CD14-positive monocyte (primary cell): ENCODE measurements around the gene CCDC197. TPM values are rescaled to one million over a fixed set of nuclear protein-coding genes. Genes with fewer than 3 reads are reported as not detected.

ENCODE experiments used
- DNase-seq, 3 donors: peaks; one replicate each; pipeline ENCODE4 v3.0.0-alpha.2; 2011 to 2022
- H2AFZ ChIP-seq: 2 replicates; pipeline ENCODE4 v1.6.0; 2012; ENCODE audit warnings: mild to moderate bottlenecking, low read depth, low read length, inconsistent platforms; ENCODE audit not compliant: insufficient read depth, poor library complexity, severe bottlenecking
- H3K27ac ChIP-seq, 2 donors: 1 replicate in 1 of 2; 2 replicates in 1 of 2; pipeline ENCODE4 v1.5.1; 2012 to 2013; ENCODE audit warnings: low read length in 2 of 2, control low read depth in 1 of 2, inconsistent platforms in 1 of 2, low read depth in 1 of 2, mild to moderate bottlenecking in 1 of 2
- H3K27me3 ChIP-seq, 2 donors: one replicate each; pipeline versions ENCODE4 v1.6.0 to v1.6.1; 2011 to 2013; ENCODE audit warnings: low read length in 2 of 2; ENCODE audit not compliant: control insufficient read depth in 2 of 2, insufficient read depth in 2 of 2
- H3K36me3 ChIP-seq, 2 donors: replicated peaks in 1 of 2; 1 replicate in 1 of 2; 2 replicates in 1 of 2; pipeline versions ENCODE4 v1.5.1 to v1.6.1; 2012 to 2013; ENCODE audit warnings: low read length in 2 of 2, control low read depth in 1 of 2, inconsistent platforms in 1 of 2, mild to moderate bottlenecking in 1 of 2; ENCODE audit not compliant: insufficient read depth in 2 of 2, control insufficient read depth in 1 of 2
- H3K4me1 ChIP-seq, 2 donors: 1 replicate in 1 of 2; 2 replicates in 1 of 2; pipeline versions ENCODE4 v1.5.1 to v1.6.1; 2012 to 2013; ENCODE audit warnings: low read length in 2 of 2, control low read depth in 1 of 2, inconsistent platforms in 1 of 2, mild to moderate bottlenecking in 1 of 2, moderate library complexity in 1 of 2; ENCODE audit not compliant: insufficient read depth in 2 of 2, control insufficient read depth in 1 of 2
- H3K4me2 ChIP-seq: replicated peaks from 2 replicates; pipeline ENCODE3; 2012; ENCODE audit warnings: low read length, moderate library complexity, mild to moderate bottlenecking; ENCODE audit not compliant: poor library complexity, severe bottlenecking; ENCODE audit errors: extremely low read depth
- H3K4me3 ChIP-seq, 3 experiments: fragments of 200-600 bp in 1 of 3; sonication (generic) in 1 of 3; replicated peaks in 1 of 3; 1 replicate in 2 of 3; 2 replicates in 1 of 3; pipeline ENCODE4 v1.5.1; 2011 to 2013; ENCODE audit warnings: low read length in 3 of 3, mild to moderate bottlenecking in 3 of 3, control low read depth in 2 of 3, low read depth in 2 of 3, inconsistent platforms in 1 of 3, moderate library complexity in 1 of 3
- H3K79me2 ChIP-seq: 2 replicates; pipeline ENCODE4 v1.6.0; 2012; ENCODE audit warnings: mild to moderate bottlenecking, control low read depth, inconsistent platforms, low read length, moderate library complexity; ENCODE audit not compliant: insufficient read depth
- H3K9ac ChIP-seq: 2 replicates; pipeline ENCODE4 v1.6.0; 2017; ENCODE audit warnings: low read length, mild to moderate bottlenecking; ENCODE audit not compliant: insufficient read depth, poor library complexity, severe bottlenecking
- H3K9me3 ChIP-seq, 2 donors: replicated peaks in 1 of 2; 1 replicate in 1 of 2; 2 replicates in 1 of 2; pipeline versions ENCODE4 v1.5.1 to v1.6.1; 2012 to 2013; ENCODE audit warnings: low read length in 2 of 2, control low read depth in 1 of 2; ENCODE audit not compliant: control insufficient read depth in 1 of 2, insufficient read depth in 1 of 2
- H4K20me1 ChIP-seq: 2 replicates; pipeline ENCODE4 v1.6.0; 2012; ENCODE audit warnings: mild to moderate bottlenecking, low read length, control low read depth, moderate library complexity; ENCODE audit not compliant: insufficient read depth
- H3K27ac Mint-ChIP-seq, 7 donors: one replicate each; pipeline ENCODE4 v1.8.0; 2020; ENCODE audit warnings: mild to moderate bottlenecking in 7 of 7, mixed read lengths in 7 of 7, moderate library complexity in 6 of 7, inconsistent platforms in 2 of 7
- H3K27me3 Mint-ChIP-seq, 3 donors: one replicate each; pipeline ENCODE4 v1.8.0; 2021 to 2022; ENCODE audit warnings: low read depth in 3 of 3, mild to moderate bottlenecking in 3 of 3, mixed read lengths in 3 of 3, moderate library complexity in 3 of 3, inconsistent platforms in 1 of 3
- H3K36me3 Mint-ChIP-seq, 2 donors: one replicate each; pipeline ENCODE4 v1.8.0; 2020; ENCODE audit warnings: mixed read lengths in 2 of 2, inconsistent platforms in 1 of 2, mild to moderate bottlenecking in 1 of 2
- H3K4me1 Mint-ChIP-seq: one replicate; pipeline ENCODE4 v1.8.0; 2020; ENCODE audit warnings: mild to moderate bottlenecking, mixed read lengths
- H3K4me3 Mint-ChIP-seq, 2 donors: one replicate each; pipeline ENCODE4 v1.8.0; 2020; ENCODE audit warnings: mild to moderate bottlenecking in 2 of 2, mixed read lengths in 2 of 2, moderate library complexity in 1 of 2
- H3K9me3 Mint-ChIP-seq, 7 donors: one replicate each; pipeline ENCODE4 v1.8.0; 2020 to 2022; ENCODE audit warnings: mixed read lengths in 7 of 7, mild to moderate bottlenecking in 6 of 7, moderate library complexity in 6 of 7, inconsistent platforms in 2 of 7
- WGBS: methylation state at CpG from one replicate; pipeline ENCODE4 v1.1.5; 2013; ENCODE audit warnings: missing lambda C conversion rate; ENCODE audit not compliant: insufficient coverage; 5-methylcytosine and 5-hydroxymethylcytosine counted together
- intact Hi-C, 2 donors: fragments of 100-400 bp; cut with micrococcal nuclease; formaldehyde crosslinking; loops; one replicate each; pipeline versions ENCODE4 v1.15.0 to v1.15.1; 2023
- polyA plus RNA-seq, 3 donors: library from polyadenylated mRNA; depleted of rRNA in 1 of 3; unstranded in 2 of 3; stranded (reverse) in 1 of 3; fragments of 300-500 nt in 2 of 3; fragments of >200 nt in 1 of 3; fragmentation: Illumina TruSeq in 2 of 3; gene quantifications; 1 replicate in 2 of 3; 2 replicates in 1 of 3; pipeline ENCODE4 v1.2.3, GENCODE V29; 2012 to 2021
- TF ChIP-seq, protein P1 (sequence below): fragments of 200-600 bp; IDR thresholded peaks from one replicate; pipeline ENCODE4 v1.8.0; 2022; ENCODE audit warnings: antibody characterized with exemption, mild to moderate bottlenecking

The CCDC197 gene
- polyA plus RNA-seq, 3 donors, result not detected

DNA sequence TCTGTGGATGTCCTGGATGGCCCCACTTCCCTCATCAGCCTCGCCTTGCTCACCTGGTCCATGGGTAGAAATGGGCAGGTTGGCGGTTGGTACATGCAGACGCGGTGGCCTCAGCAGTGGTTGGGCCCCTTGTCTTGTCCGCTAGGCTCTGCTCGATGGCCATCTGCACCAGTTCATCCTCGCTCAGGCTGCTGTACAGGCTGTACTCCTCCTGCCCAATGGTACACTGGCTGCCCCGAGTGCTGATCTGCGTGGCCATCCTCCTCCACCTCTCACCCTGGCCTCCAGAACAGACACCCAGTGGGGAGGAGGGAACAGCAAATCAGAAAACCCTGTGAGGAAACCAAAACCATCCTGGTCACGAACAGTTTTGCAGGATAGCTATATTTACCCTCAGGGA is 32.8 kb upstream of the CCDC197 start:
- Mint-ChIP-seq H3K27ac (peak overlapping the region in 1 of 7 donors; percentile 58), H3K4me3 (no peak overlapping the region), H3K27me3 (peaks cover 4 to 10% (median 7%) of the 10 kb centered on the region in 3 donors), H3K9me3 (peaks cover 0 to 2% (median 0%) of the 10 kb centered on the region in 7 donors), H3K36me3 (peaks cover 5 to 14% of the 10 kb centered on the region in 2 donors), H3K4me1 (peaks cover 81% of the 10 kb centered on the region)
- Histone ChIP-seq H3K9me3 (no peaks in the 10 kb centered on the region), H3K4me3 (no peak overlapping the region), H3K9ac (no peak overlapping the region), H4K20me1 (no peaks in the 10 kb centered on the region), H3K4me2 (no peak overlapping the region), H3K27ac (no peak overlapping the region), H3K4me1 (peaks cover 57 to 73% of the 10 kb centered on the region in 2 donors), H3K36me3 (no peaks in the 10 kb centered on the region), H2AFZ (no peak overlapping the region), H3K27me3 (no peaks in the 10 kb centered on the region), H3K79me2 (no peaks in the 10 kb centered on the region)
- intact Hi-C loops, result loop anchor here in 1 of 2 donors (10.0 kb wide), 1 partner anchor 629 kb away; the partner anchor contains the start of gene BTBD7
- DNase-seq, result no peak
- TF ChIP-seq, protein P1, sequence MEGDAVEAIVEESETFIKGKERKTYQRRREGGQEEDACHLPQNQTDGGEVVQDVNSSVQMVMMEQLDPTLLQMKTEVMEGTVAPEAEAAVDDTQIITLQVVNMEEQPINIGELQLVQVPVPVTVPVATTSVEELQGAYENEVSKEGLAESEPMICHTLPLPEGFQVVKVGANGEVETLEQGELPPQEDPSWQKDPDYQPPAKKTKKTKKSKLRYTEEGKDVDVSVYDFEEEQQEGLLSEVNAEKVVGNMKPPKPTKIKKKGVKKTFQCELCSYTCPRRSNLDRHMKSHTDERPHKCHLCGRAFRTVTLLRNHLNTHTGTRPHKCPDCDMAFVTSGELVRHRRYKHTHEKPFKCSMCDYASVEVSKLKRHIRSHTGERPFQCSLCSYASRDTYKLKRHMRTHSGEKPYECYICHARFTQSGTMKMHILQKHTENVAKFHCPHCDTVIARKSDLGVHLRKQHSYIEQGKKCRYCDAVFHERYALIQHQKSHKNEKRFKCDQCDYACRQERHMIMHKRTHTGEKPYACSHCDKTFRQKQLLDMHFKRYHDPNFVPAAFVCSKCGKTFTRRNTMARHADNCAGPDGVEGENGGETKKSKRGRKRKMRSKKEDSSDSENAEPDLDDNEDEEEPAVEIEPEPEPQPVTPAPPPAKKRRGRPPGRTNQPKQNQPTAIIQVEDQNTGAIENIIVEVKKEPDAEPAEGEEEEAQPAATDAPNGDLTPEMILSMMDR, result no peak
- 91% methylated on average over 8 of the region's 10 CpGs for WGBS

DNA sequence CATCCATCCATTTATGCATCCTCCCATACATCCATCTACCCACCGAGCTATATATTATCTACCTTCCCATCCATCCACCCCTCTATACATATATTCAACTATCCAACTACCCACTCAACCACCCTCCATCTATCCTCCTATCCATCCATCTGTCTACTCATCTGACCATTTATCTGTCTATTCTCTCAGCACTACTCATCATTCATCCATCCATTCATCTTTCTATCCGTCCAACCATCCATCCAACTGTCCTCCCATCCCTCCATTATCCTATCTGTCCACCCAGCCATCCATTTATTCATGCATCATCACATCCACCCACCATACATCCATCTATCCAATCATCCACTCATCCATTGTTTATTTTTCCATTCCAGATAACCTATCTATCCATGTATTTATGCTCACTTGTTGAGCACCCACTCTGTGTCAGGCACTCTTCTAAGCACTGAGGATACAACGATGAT is 32.2 kb upstream of the CCDC197 start:
- no peaks in the 10 kb centered on the region for H3K27me3 ChIP-seq
- intact Hi-C loops, result loop anchor here in 1 of 2 donors (10.0 kb wide), 1 partner anchor 630 kb away; the partner anchor contains the start of gene BTBD7
- H3K4me2 ChIP-seq, result no peak overlapping the region

More for the DNA sequence above, 32.2 kb upstream of the CCDC197 start:
- Histone ChIP-seq H2AFZ (no peak overlapping the region), H3K27ac (no peak overlapping the region), H3K9me3 (no peaks in the 10 kb centered on the region), H4K20me1 (no peaks in the 10 kb centered on the region), H3K4me1 (peaks cover 55 to 72% of the 10 kb centered on the region in 2 donors), H3K4me3 (no peak overlapping the region), H3K36me3 (no peaks in the 10 kb centered on the region), H3K9ac (no peak overlapping the region), H3K79me2 (no peaks in the 10 kb centered on the region)
- Mint-ChIP-seq H3K27me3 (peaks cover 4 to 12% (median 9%) of the 10 kb centered on the region in 3 donors), H3K9me3 (no peaks in the 10 kb centered on the region), H3K4me3 (no peak overlapping the region), H3K4me1 (peaks cover 77% of the 10 kb centered on the region), H3K27ac (peak overlapping the region in 2 of 7 donors; percentile 27 to 62), H3K36me3 (peaks cover 5 to 14% of the 10 kb centered on the region in 2 donors)
- DNase-seq, result no peak
- TF ChIP-seq, protein P1, result no peak
- 96% methylated on average over 3 of the region's 3 CpGs for WGBS
